GM19043 (cell line): ENCODE results near the gene PSMD3.

Experiments used
- ATAC-seq: cut with Tn5 transposase; IDR thresholded peaks from one replicate; pipeline ENCODE4 v1.9.1; 2021; ENCODE audit warnings: low read depth; ENCODE audit not compliant: unreplicated experiment

Gene PSMD3

GRCh38 chr17:40038882-40039513, 58.4 kb downstream of the PSMD3 start:
- ATAC-seq: no peak

GRCh38 chr17:40041196-40041595, 60.6 kb downstream of the PSMD3 start:
- ATAC-seq: no peak
